Right renal pelvis (tissue), 4 donors: ENCODE measurements around the gene TMEM91. TPM values are rescaled to one million over a fixed set of nuclear protein-coding genes. Genes with fewer than 3 reads are reported as not detected.

Source experiments
- DNase-seq, 4 donors: peaks; one replicate each; pipeline ENCODE4 v3.0.0-alpha.2; 2013; ENCODE audit warnings: low read depth in 4 of 4, low spot score in 3 of 4, missing footprints in 1 of 4
- polyA plus RNA-seq, 4 donors: library from polyadenylated mRNA; unstranded; fragments of 120-200 nt; gene quantifications; one replicate each; pipeline ENCODE4 v1.2.1, GENCODE V29; 2013; ENCODE audit not compliant: insufficient read length in 4 of 4

The TMEM91 gene
- polyA plus RNA-seq, 4 donors: 9.1 to 14.2 (median 10.1) TPM

- DNase-seq: no peak
Observed at GRCh38 chr19:41427647-41428480, 51.5 kb downstream of the TMEM91 start.

GRCh38 chr19:41428481-41428859 lies 52.1 kb downstream of the TMEM91 start:
- no peak for DNase-seq

GRCh38 chr19:41430922-41431321 lies 54.6 kb downstream of the TMEM91 start:
- DNase-seq: no peak

GRCh38 chr19:41431426-41432386 lies 55.4 kb downstream of the TMEM91 start:
- DNase-seq: no peak

- no peak for DNase-seq
Observed at GRCh38 chr19:41433171-41433570, 56.8 kb downstream of the TMEM91 start.

Other genes with a start within 250 kb of the TMEM91 start
- gene CYP2S1, start 183.3 kb upstream of the TMEM91 start, polyA plus RNA-seq: under 1 TPM; 0.22 to 0.64 (median 0.42) TPM
- gene AXL, start 157.3 kb upstream of the TMEM91 start, polyA plus RNA-seq: 10 to 100 TPM; 30.9 to 34.9 (median 32.5) TPM
- gene HNRNPUL1, start 112.2 kb upstream of the TMEM91 start, polyA plus RNA-seq: 100 to 1,000 TPM; 202 to 215 (median 206) TPM
- gene CCDC97, start 66.4 kb upstream of the TMEM91 start, polyA plus RNA-seq: 10 to 100 TPM; 33.1 to 36.2 (median 34.5) TPM
- 10 to 100 TPM; 24.0 to 37.9 (median 30.5) TPM for gene TGFB1, start 22.6 kb upstream of the TMEM91 start, polyA plus RNA-seq
- 10 to 100 TPM in 1 of 4 donors, 1 to 10 TPM in 3; 5.8 to 10.1 (median 6.3) TPM for gene B9D2, start 12.4 kb upstream of the TMEM91 start, polyA plus RNA-seq
- 10 to 100 TPM; 14.3 to 21.4 (median 16.3) TPM for gene EXOSC5, start 20.8 kb downstream of the TMEM91 start, polyA plus RNA-seq
- 10 to 100 TPM; 26.8 to 59.4 (median 29.0) TPM for gene BCKDHA, start 21.3 kb downstream of the TMEM91 start, polyA plus RNA-seq
- gene B3GNT8, start 50.8 kb downstream of the TMEM91 start, polyA plus RNA-seq: 1 to 10 TPM; 3.3 to 6.5 (median 5.3) TPM
- 10 to 100 TPM; 58.2 to 62.1 (median 59.2) TPM for gene DMAC2, start 63.4 kb downstream of the TMEM91 start, polyA plus RNA-seq
- 1 to 10 TPM; 2.3 to 6.3 (median 5.0) TPM for gene ERICH4, start 66.6 kb downstream of the TMEM91 start, polyA plus RNA-seq
- gene CEACAM21, start 199.6 kb downstream of the TMEM91 start, polyA plus RNA-seq: 1 to 10 TPM in 2 of 4 donors, under 1 TPM in 2; 0.80 to 2.1 (median 1.3) TPM